HG03460 (cell line): ENCODE results near the gene CITED4.

Experiments used
- ATAC-seq: cut with Tn5 transposase; IDR thresholded peaks from one replicate; pipeline ENCODE4 v1.9.1; 2021; ENCODE audit not compliant: unreplicated experiment

CITED4 gene

DNA sequence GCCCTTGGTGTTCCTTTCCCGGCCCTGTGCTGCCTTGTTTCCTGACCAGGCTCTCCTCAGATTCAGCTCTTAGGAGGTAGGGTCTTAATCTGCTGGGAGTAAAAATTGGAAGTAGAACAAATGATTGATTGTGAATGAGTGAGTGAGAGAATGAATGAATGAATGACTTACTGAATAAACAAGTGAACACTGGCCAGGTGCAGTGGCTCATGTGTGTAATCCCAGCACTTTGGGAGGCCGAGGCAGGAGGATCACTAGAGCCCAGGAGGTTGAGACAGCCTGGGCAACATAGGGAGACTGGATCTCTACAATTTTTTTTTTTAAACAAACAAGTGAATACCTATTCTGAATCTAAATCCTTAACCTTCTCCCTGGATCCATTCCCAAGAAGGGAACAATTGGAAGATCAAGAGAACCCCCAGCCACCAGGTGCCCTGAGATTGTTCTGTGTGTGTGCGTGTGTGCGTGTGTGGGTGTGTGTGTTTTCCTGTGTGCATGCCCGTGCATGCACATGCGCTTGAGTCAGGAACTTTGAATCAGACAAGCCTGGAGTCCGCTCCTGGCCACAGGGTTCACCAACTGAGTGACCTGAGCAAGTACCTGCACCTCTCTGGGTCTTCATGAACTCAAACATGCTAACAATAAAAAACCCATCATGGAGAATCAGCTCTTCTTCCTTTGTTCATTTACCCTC, 24.3 kb upstream of the CITED4 start:
- ATAC-seq: no peak

GRCh38 chr1:40884055-40884795, 22.1 kb upstream of the CITED4 start:
- ATAC-seq: no peak

DNA sequence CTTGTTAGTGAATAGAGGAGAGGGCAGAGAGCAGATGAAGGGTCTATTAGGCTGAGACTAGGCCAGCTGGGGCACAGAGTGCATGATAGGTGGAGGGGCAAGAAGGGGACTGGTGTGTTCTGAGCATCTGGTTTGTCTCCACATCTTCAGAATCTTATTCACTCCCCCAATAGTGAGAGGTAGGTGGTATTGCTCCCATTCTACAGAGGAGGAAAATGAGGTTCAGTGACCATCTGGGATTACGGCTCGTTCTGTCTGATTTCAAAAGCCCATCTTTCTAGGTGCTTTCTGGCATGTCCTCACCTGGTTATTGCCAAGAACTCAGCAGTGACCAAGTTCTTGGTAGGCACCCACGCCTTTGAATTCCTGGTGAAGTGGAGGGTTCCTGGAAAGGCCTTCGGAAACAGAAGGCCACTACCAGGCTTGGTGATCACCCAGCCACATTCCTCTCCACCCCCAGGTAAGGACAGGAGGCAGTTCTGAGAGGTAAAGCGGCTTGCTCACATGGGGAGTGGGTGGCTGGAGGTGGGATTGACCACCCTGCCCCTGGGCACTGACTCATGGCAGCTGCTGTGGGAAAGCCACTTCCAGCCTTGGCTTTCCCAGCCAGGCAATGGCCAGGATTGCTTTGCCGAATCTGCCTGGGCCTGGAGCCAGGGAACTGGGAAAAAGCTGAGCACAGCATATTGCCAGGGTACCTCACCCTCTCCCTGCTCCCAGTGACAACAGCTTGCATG, 18.8 kb upstream of the CITED4 start:
- no peak for ATAC-seq

- no peak for ATAC-seq
Observed at GRCh38 chr1:40879482-40880175, 17.5 kb upstream of the CITED4 start.

- ATAC-seq: no peak
Observed at GRCh38 chr1:40878906-40879305, 16.7 kb upstream of the CITED4 start.

- ATAC-seq: no peak
Observed at GRCh38 chr1:40877698-40878097, 15.5 kb upstream of the CITED4 start.

GRCh38 chr1:40876891-40877290, 14.7 kb upstream of the CITED4 start:
- no peak for ATAC-seq

GRCh38 chr1:40876436-40876761, 14.2 kb upstream of the CITED4 start:
- ATAC-seq: no peak

DNA sequence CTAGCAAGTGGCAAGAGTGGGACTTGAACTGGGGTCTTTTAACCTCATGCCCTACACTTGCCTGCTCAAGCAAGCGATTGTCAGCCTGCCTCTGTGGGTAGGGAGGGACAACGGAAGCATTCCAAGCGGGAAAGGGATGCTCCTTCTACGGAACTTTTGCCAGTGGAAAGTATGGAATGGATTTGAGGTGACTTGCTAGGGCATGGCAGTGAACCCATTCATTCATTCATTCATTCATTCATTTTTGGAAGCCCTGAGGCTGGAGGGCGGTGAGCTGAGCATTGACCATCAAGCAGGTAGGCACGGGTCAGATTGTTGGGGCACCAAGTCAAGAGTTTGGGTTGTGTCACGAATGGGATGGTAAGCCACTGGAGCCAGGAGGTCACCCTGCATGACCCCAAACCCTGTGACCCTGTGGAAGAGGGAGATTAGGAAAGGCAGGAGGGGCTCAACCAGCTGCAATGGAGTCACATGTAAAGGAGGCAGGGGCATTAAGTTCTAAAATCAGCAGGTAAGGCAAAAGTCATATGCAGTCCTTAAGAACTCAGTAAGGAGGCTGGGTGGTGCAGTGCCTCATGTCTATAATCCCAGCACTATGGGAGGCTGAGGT, 11.8 kb upstream of the CITED4 start:
- ATAC-seq: no peak

DNA sequence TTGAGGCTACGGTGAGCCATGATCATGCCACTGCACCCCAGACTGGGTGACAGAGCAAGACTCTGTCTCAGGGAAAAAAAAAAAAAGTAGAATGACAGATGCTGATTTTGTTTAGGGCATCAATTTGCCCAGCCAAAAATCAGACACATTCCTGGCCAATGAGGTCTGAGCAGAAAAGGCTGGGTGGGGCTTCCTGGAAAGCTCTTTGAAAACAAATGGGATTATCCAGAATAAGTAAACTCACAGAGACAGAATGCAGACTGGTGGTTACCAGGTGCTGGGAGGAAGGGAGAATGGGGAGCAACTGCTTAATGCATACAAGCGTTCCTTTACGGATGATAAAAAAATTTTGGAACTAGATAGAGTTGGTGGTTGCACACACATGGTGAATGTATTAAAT, 10.1 kb upstream of the CITED4 start:
- no peak for ATAC-seq

- ATAC-seq: no peak
Observed at GRCh38 chr1:40870135-40870728, 8.1 kb upstream of the CITED4 start.

DNA sequence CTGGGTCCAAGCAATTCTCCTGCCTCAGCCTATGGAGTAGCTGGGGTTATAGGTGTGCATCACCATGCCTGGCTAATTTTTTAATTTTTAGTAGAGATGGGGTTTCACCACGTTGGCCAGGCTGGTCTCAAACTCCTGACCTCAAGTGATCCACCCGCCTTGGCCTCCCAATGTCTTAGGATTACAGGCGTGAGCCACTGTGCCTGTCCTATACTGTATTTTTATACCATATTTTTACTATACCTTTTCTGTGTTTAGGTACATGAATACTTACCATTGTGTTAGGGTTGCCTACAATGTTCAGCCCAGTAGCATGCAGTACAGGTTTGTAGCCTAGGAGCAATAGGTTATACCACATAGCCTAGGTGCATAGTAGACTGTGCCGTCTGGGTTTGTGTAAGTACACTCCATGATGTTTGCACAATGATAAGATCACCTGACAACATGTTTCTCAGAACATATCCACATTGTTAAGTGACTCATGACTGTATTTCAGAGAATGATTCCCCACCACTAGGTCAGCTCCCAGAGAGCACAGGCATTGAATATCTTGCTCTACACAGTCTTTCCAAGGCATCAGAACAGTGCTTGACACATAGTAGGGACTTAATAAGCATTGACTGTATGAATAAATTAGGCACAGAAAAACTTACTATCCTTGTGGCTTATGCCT, 6.0 kb upstream of the CITED4 start:
- ATAC-seq: no peak

GRCh38 chr1:40861224-40862003, 749 bp downstream of the CITED4 start:
- ATAC-seq: peak; percentile 21

DNA sequence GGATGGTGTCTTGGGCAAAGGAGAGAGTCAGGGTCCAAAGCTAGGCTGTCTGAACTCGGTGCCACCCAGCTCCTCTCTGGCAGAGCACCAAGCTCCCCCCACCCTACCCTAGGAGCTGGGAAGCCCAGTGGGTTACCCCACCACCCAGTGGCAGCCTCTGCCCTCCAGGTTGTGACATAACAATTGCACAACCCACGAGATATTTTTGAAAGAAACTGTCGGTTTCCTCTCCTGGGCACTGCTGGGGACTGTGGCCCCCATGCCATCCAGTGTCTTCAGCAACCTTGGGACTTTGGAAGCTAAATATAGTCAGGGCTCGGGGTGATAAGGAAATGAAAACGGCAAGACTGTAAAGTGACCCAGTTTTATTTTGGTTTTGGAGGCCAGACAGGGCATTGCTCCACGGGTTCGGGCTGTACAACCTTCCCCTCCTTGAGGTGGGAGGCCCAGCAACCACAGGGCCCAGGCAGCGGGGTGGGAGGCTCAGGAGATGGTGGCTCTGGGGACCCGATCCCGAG, 1.4 kb downstream of the CITED4 start:
- ATAC-seq: no peak

GRCh38 chr1:40858856-40859416, 3.2 kb downstream of the CITED4 start:
- ATAC-seq: no peak

- no peak for ATAC-seq
Observed at GRCh38 chr1:40857737-40858136, 4.4 kb downstream of the CITED4 start.

DNA sequence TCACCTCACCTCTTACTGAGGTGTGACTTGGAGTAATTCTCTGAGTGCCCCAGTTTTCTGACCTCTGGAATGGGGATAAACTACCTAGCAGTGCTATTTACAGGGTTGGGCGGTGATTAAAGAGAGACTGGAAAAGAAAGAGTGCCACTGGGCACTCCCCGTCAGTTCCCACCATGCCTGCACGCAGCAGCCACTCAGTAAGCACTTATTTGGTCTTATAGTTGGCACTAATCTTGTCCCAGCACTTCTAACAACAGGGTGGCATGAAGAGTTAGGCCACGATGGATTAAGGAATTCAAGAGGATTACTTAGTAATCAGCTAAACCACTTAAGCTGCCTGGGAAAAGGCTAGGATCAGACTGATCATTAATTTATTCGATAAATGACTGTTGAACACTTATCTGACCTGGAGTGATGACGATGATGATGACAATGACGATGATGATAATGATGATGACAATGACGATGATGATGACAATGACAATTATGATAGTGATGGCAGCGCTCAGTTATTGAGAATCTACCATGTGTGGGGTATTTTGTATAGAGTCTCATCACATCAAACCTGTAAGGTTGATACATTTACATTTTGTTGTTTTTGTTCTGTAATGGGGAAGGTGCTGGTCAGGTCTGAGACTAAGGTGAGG, 5.4 kb downstream of the CITED4 start:
- no peak for ATAC-seq

GRCh38 chr1:40856116-40856515, 6.0 kb downstream of the CITED4 start:
- ATAC-seq: no peak
